Upper lobe of left lung (tissue), 4 donors: Measurements from ENCODE around the gene SERTAD1.

Experiments
- POLR2A ChIP-seq, 4 donors: fragments of 450-650 bp; IDR thresholded peaks; one replicate each; pipeline ENCODE4 v1.5.1; 2016 to 2017; ENCODE audit warnings: antibody characterized with exemption in 4 of 4, mild to moderate bottlenecking in 2 of 4
- TF ChIP-seq, protein P1 (sequence below), 6 experiments: fragments of 450-650 bp in 4 of 6; fragments of 200-600 bp in 2 of 6; sonication (generic) in 2 of 6; IDR thresholded peaks; one replicate each; pipeline ENCODE4 v1.5.1; 2016 to 2019; ENCODE audit warnings: antibody characterized with exemption in 6 of 6

- TF ChIP-seq, protein P1, sequence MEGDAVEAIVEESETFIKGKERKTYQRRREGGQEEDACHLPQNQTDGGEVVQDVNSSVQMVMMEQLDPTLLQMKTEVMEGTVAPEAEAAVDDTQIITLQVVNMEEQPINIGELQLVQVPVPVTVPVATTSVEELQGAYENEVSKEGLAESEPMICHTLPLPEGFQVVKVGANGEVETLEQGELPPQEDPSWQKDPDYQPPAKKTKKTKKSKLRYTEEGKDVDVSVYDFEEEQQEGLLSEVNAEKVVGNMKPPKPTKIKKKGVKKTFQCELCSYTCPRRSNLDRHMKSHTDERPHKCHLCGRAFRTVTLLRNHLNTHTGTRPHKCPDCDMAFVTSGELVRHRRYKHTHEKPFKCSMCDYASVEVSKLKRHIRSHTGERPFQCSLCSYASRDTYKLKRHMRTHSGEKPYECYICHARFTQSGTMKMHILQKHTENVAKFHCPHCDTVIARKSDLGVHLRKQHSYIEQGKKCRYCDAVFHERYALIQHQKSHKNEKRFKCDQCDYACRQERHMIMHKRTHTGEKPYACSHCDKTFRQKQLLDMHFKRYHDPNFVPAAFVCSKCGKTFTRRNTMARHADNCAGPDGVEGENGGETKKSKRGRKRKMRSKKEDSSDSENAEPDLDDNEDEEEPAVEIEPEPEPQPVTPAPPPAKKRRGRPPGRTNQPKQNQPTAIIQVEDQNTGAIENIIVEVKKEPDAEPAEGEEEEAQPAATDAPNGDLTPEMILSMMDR (IDR thresholded peaks at IDR 0.05) = peak; percentile 78 to 93 (median 90)
- TF ChIP-seq POLR2A (IDR thresholded peaks at IDR 0.05) = peak in 1 of 4 donors; percentile 55
Measured at GRCh38 chr19:40464059-40465024, 38.5 kb upstream of the SERTAD1 start.
